ENCODE measurements around the gene SLC38A11.

The SLC38A11 gene

GRCh38 chr2:164875334-164876205 lies 79.8 kb downstream of the SLC38A11 start:
- Histone ChIP-seq H3K9ac (ENCODE audit: low read length) (no peak overlapping the region), H3K4me1 (ENCODE audit: control insufficient read depth, insufficient read depth, low read depth, low read length) (no peaks in the 10 kb centered on the region), H2BK5ac (ENCODE audit: low read depth, low read length, poor library complexity, severe bottlenecking) (no peak overlapping the region), H4K91ac (ENCODE audit: low read length) (no peak overlapping the region), H2BK15ac (ENCODE audit: low read depth, poor library complexity, severe bottlenecking) (no peak overlapping the region), H2BK12ac (ENCODE audit: low read length in 2 of 2) (no peak overlapping the region), H3K4ac (ENCODE audit: low read depth in 1 of 2, low read length in 2 of 2) (no peak overlapping the region), H3K27me3 (ENCODE audit: control insufficient read depth in 1 of 2, insufficient read depth in 1 of 2, low read length in 2 of 2) (no peaks in the 10 kb centered on the region), H3K79me1 (replicated peaks; ENCODE audit: low read length, poor library complexity, severe bottlenecking) (no peaks in the 10 kb centered on the region), H3K23ac (ENCODE audit: low read length in 2 of 2) (no peak overlapping the region), H3K4me3 (ENCODE audit: insufficient read depth in 1 of 2, low read depth in 1 of 2, low read length in 2 of 2) (no peak overlapping the region), H3K18ac (ENCODE audit: low read depth in 1 of 2, low read length in 2 of 2) (no peak overlapping the region), H2BK120ac (ENCODE audit: low read depth, low read length) (no peak overlapping the region), H2AK5ac (ENCODE audit: low read length, severe bottlenecking) (no peak overlapping the region), H2AFZ (ENCODE audit: low read depth, low read length) (no peak overlapping the region), H3K27ac (ENCODE audit: low read length, poor library complexity, severe bottlenecking) (no peak overlapping the region), H3K4me2 (ENCODE audit: low read length, poor library complexity, severe bottlenecking) (no peak overlapping the region), H3K14ac (ENCODE audit: low read length in 2 of 2) (no peak overlapping the region), H3K36me3 (ENCODE audit: control insufficient read depth in 1 of 2, insufficient read depth in 2 of 2, low read depth in 1 of 2, low read length in 2 of 2) (no peaks in the 10 kb centered on the region), H3K9me3 (ENCODE audit: control insufficient read depth, low read length) (no peaks in the 10 kb centered on the region), H4K8ac (ENCODE audit: low read length) (no peak overlapping the region)
- WGBS = 96% methylated on average over 5 of the region's 10 CpGs
- DNase-seq = no peak

- no peak overlapping the region for H2BK120ac ChIP-seq (ENCODE audit: low read depth, low read length)
- WGBS = 85% methylated on average over 8 of the region's 9 CpGs
- DNase-seq = no peak
- no peak overlapping the region for H2BK15ac ChIP-seq (ENCODE audit: low read depth, poor library complexity, severe bottlenecking)
- H3K9me3 ChIP-seq (ENCODE audit: control insufficient read depth, low read length) = no peaks in the 10 kb centered on the region
- H3K4me1 ChIP-seq (ENCODE audit: control insufficient read depth, insufficient read depth, low read depth, low read length) = no peaks in the 10 kb centered on the region
- no peak overlapping the region for H2BK5ac ChIP-seq (ENCODE audit: low read depth, low read length, poor library complexity, severe bottlenecking)
- no peaks in the 10 kb centered on the region for H3K36me3 ChIP-seq (ENCODE audit: control insufficient read depth in 1 of 2, insufficient read depth in 2 of 2, low read depth in 1 of 2, low read length in 2 of 2)
- no peak overlapping the region for H3K4me3 ChIP-seq (ENCODE audit: insufficient read depth in 1 of 2, low read depth in 1 of 2, low read length in 2 of 2)
- H3K27ac ChIP-seq (ENCODE audit: low read length, poor library complexity, severe bottlenecking) = no peak overlapping the region
- no peak overlapping the region for H3K9ac ChIP-seq (ENCODE audit: low read length)
- no peak overlapping the region for H4K91ac ChIP-seq (ENCODE audit: low read length)
- H3K4ac ChIP-seq (ENCODE audit: low read depth in 1 of 2, low read length in 2 of 2) = no peak overlapping the region
- no peak overlapping the region for H2AFZ ChIP-seq (ENCODE audit: low read depth, low read length)
- H3K14ac ChIP-seq (ENCODE audit: low read length in 2 of 2) = no peak overlapping the region
- H2AK5ac ChIP-seq (ENCODE audit: low read length, severe bottlenecking) = no peak overlapping the region
- no peaks in the 10 kb centered on the region for H3K27me3 ChIP-seq (ENCODE audit: control insufficient read depth in 1 of 2, insufficient read depth in 1 of 2, low read length in 2 of 2)
- no peak overlapping the region for H3K4me2 ChIP-seq (ENCODE audit: low read length, poor library complexity, severe bottlenecking)
- no peaks in the 10 kb centered on the region for H3K79me1 ChIP-seq (replicated peaks; ENCODE audit: low read length, poor library complexity, severe bottlenecking)
- no peak overlapping the region for H2BK12ac ChIP-seq (ENCODE audit: low read length in 2 of 2)
- no peak overlapping the region for H3K23ac ChIP-seq (ENCODE audit: low read length in 2 of 2)
- no peak overlapping the region for H3K18ac ChIP-seq (ENCODE audit: low read depth in 1 of 2, low read length in 2 of 2)
- H4K8ac ChIP-seq (ENCODE audit: low read length) = no peak overlapping the region
These were observed 82.0 kb downstream of the SLC38A11 start for GRCh38 chr2:164873210-164873908.

GRCh38 chr2:164871404-164871803 lies 83.9 kb downstream of the SLC38A11 start:
- no peak overlapping the region for H2BK5ac ChIP-seq (ENCODE audit: low read depth, low read length, poor library complexity, severe bottlenecking)
- H3K27ac ChIP-seq (ENCODE audit: low read length, poor library complexity, severe bottlenecking) = no peak overlapping the region
- H3K4me2 ChIP-seq (ENCODE audit: low read length, poor library complexity, severe bottlenecking) = no peak overlapping the region
- DNase-seq = no peak
- no peaks in the 10 kb centered on the region for H3K27me3 ChIP-seq (ENCODE audit: control insufficient read depth in 1 of 2, insufficient read depth in 1 of 2, low read length in 2 of 2)
- H2BK15ac ChIP-seq (ENCODE audit: low read depth, poor library complexity, severe bottlenecking) = no peak overlapping the region
- no peak overlapping the region for H4K91ac ChIP-seq (ENCODE audit: low read length)
- no peak overlapping the region for H3K14ac ChIP-seq (ENCODE audit: low read length in 2 of 2)
- H3K9me3 ChIP-seq (ENCODE audit: control insufficient read depth, low read length) = no peaks in the 10 kb centered on the region
- H2AFZ ChIP-seq (ENCODE audit: low read depth, low read length) = no peak overlapping the region
- H2BK12ac ChIP-seq (ENCODE audit: low read length in 2 of 2) = no peak overlapping the region
- no peak overlapping the region for H3K4me3 ChIP-seq (ENCODE audit: insufficient read depth in 1 of 2, low read depth in 1 of 2, low read length in 2 of 2)
- H2BK120ac ChIP-seq (ENCODE audit: low read depth, low read length) = no peak overlapping the region
- H4K8ac ChIP-seq (ENCODE audit: low read length) = no peak overlapping the region
- H3K4ac ChIP-seq (ENCODE audit: low read depth in 1 of 2, low read length in 2 of 2) = no peak overlapping the region
- no peaks in the 10 kb centered on the region for H3K4me1 ChIP-seq (ENCODE audit: control insufficient read depth, insufficient read depth, low read depth, low read length)
- WGBS = no CpG with 5 or more reads among the region's 2 CpGs
- H2AK5ac ChIP-seq (ENCODE audit: low read length, severe bottlenecking) = no peak overlapping the region
- H3K9ac ChIP-seq (ENCODE audit: low read length) = no peak overlapping the region
- H3K36me3 ChIP-seq (ENCODE audit: control insufficient read depth in 1 of 2, insufficient read depth in 2 of 2, low read depth in 1 of 2, low read length in 2 of 2) = no peaks in the 10 kb centered on the region
- no peak overlapping the region for H3K18ac ChIP-seq (ENCODE audit: low read depth in 1 of 2, low read length in 2 of 2)
- no peak overlapping the region for H3K23ac ChIP-seq (ENCODE audit: low read length in 2 of 2)
- H3K79me1 ChIP-seq (replicated peaks; ENCODE audit: low read length, poor library complexity, severe bottlenecking) = no peaks in the 10 kb centered on the region

- Histone ChIP-seq H3K4me2 (ENCODE audit: low read length, poor library complexity, severe bottlenecking) (no peak overlapping the region), H3K4me1 (ENCODE audit: control insufficient read depth, insufficient read depth, low read depth, low read length) (no peaks in the 10 kb centered on the region), H3K9me3 (ENCODE audit: control insufficient read depth, low read length) (no peaks in the 10 kb centered on the region), H2AFZ (ENCODE audit: low read depth, low read length) (no peak overlapping the region), H3K14ac (ENCODE audit: low read length in 2 of 2) (no peak overlapping the region), H3K27me3 (ENCODE audit: control insufficient read depth in 1 of 2, insufficient read depth in 1 of 2, low read length in 2 of 2) (no peaks in the 10 kb centered on the region), H3K9ac (ENCODE audit: low read length) (no peak overlapping the region), H3K36me3 (ENCODE audit: control insufficient read depth in 1 of 2, insufficient read depth in 2 of 2, low read depth in 1 of 2, low read length in 2 of 2) (no peaks in the 10 kb centered on the region), H3K18ac (ENCODE audit: low read depth in 1 of 2, low read length in 2 of 2) (no peak overlapping the region), H3K27ac (ENCODE audit: low read length, poor library complexity, severe bottlenecking) (no peak overlapping the region), H4K8ac (ENCODE audit: low read length) (no peak overlapping the region), H2BK120ac (ENCODE audit: low read depth, low read length) (no peak overlapping the region), H2AK5ac (ENCODE audit: low read length, severe bottlenecking) (no peak overlapping the region), H2BK15ac (ENCODE audit: low read depth, poor library complexity, severe bottlenecking) (no peak overlapping the region), H3K23ac (ENCODE audit: low read length in 2 of 2) (no peak overlapping the region), H3K4me3 (ENCODE audit: insufficient read depth in 1 of 2, low read depth in 1 of 2, low read length in 2 of 2) (no peak overlapping the region), H4K91ac (ENCODE audit: low read length) (no peak overlapping the region), H3K79me1 (replicated peaks; ENCODE audit: low read length, poor library complexity, severe bottlenecking) (no peaks in the 10 kb centered on the region), H3K4ac (ENCODE audit: low read depth in 1 of 2, low read length in 2 of 2) (no peak overlapping the region), H2BK12ac (ENCODE audit: low read length in 2 of 2) (no peak overlapping the region), H2BK5ac (ENCODE audit: low read depth, low read length, poor library complexity, severe bottlenecking) (no peak overlapping the region)
- no peak for DNase-seq
These were observed 85.9 kb downstream of the SLC38A11 start for GRCh38 chr2:164869420-164869772.
